HG03139 (cell line): ENCODE results near the gene TENM4.

ENCODE experiments used
- ATAC-seq: cut with Tn5 transposase; IDR thresholded peaks from one replicate; pipeline ENCODE4 v1.9.1; 2021; ENCODE audit not compliant: unreplicated experiment

Gene TENM4

GRCh38 chr11:78876676-78877075, 564.2 kb downstream of the TENM4 start:
- ATAC-seq, result no peak

DNA sequence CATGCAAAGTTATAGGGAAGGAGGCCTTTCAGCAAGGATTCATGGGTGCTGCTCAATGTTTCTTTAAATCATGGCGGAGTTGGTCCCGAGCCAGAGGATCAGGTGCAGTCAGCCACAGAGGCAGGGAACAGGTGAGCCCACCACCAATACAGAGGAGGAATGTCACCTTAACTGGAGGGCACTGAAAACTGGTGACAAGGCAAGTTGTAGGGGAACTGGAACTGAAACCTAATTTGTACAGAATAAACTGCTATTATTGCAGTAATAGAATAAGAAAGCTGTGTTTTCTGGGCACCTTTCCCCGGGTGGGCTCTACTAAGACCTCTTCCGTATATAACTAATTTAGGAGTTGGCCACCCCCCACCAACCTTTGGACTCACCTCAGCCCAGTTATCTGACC, 570.2 kb downstream of the TENM4 start:
- no peak for ATAC-seq

DNA sequence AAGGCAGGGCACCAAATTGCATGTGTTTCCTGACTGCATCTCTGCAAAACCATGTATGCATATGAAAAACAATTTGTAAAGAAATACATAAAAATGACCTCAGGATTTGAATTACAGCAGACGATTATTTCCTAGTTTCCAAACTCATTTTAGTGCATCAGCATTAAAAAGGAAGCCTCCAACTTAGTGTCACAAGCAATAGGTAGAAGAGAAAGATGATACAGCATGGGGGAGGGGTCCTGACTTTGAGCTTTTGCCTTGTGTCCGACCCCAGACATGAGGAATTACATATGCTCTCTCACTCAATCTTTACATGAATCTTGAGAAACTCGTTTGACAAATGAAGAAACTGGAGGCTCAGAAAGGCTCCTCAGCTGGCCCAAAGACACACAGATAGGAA, 571.5 kb downstream of the TENM4 start:
- ATAC-seq, result no peak

DNA sequence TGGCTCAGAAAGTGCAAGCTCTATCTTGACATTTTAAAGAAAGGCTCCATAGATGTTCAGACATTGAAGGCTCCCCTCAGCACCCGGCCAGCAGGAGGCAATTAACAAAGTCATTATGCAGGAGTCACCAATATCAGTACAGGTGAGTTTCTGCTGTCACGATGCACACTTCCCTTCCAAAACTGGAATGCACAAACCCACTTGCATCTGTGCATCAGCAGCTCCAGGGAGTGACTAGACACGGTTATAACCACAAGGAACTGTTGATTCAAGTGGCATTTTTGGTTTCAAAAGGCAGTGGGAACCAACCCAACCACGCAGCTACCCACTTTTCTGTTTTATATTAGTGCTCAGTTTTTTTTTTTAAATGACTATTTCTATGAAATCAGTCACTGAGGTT, 572.3 kb downstream of the TENM4 start:
- ATAC-seq, result no peak

DNA sequence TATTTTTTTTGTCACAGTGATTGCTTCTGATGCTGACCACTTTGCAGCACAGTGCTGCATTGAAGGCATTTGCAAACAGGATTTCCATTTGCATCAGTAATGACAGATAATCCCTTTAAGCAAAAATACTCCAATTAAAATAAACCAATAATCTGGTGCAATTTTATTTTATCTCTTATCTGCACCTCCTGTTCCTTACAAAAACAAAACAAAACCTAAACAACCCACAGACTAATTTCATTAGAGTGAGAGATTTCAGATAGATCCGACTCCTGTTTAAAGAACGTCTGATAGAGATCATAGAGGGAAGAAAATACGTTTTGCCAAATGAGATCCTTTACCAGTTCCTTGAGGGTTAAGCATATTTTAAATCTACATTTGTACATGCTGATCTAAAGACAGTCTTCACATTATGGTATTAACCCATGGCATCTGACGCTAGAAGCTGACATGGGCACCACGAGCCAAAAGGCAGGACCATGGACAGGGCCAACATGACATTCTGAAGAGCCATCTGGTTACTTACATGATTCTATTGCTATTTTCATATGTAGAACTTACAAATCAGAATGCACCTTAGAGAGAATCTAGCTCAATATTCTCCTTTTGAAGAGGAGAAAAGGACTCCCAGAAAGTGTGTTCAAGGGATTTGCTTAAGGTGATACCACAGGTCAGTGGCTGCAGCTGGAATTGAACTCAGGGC, 580.0 kb downstream of the TENM4 start:
- no peak for ATAC-seq

GRCh38 chr11:78857688-78858087, 583.1 kb downstream of the TENM4 start:
- no peak for ATAC-seq

- no peak for ATAC-seq
Measured at GRCh38 chr11:78856211-78856610, 584.6 kb downstream of the TENM4 start.

DNA sequence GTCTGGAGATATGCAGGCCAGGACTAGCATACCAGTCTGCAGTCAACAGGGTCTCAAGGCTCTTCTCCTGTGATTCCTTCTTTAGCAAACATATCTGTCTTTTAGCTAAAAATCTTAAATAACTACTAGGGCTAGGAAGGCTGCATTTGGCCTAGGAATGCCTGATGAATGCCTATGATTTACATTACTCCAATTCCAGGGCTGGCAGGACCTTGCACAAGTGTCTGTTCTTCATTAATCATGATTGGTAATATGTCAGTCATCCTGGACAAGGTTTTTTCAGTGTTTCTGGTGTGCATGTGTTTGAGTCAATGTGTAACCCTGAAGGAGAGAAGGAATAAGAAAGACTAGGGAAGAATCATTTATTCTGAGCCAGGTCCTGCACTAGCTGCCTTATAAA, 585.7 kb downstream of the TENM4 start:
- ATAC-seq, result no peak

DNA sequence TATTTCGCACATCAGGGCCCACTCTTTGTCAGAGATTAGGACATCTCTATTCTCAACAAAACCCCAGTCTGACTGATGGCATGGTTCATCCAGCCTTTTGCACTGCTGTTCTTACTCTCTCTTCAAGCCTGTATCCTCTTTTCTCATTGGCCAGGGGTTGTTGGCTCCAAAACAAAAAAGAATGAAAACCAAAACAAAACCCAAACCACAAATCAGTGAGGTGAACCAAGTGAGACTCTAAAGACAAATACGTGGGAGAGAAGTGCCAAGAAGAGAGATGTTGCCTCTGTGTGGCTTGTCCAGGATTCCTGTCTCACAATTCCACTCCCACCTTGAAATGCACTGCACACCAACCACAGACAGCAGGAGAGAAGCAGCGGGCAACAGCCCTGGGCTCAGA, 587.3 kb downstream of the TENM4 start:
- ATAC-seq, result no peak

- ATAC-seq, result no peak
Measured at GRCh38 chr11:78851878-78852586, 588.8 kb downstream of the TENM4 start.

DNA sequence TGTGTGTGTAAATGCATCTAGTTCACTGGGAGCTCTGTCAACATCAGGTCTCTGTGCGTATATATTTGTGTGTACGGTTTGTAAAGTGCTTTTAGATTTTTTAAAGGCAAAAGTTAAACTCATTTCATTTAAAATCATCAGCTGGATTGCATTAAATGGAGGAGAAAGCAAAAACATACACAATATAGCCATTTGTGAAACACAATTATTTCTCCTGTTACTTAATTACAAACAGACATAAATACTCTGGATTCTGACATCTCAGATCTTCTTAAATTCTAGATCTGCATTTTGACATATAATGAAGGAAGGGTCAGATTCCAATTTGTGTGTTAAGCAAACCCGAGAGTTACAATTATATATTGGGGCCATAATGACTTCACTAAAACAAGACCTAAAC, 590.8 kb downstream of the TENM4 start:
- no peak for ATAC-seq

DNA sequence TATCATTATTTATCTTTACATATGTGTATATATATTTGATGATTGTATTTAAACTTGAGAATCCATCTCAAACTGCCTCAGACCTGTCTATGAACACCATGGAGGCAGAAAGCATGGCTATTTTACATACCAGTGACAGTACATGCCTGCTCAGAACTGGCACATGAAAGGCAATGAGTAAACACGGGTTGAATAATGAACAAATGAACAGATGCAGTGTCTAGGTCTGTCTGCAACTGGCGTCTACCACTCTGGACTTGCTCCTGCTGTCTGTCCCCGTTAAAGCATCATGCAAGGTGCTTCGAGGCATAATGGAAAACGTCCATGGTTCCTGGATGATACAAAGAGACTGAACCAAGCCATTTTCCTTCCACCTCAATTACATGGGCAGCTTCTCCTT, 594.6 kb downstream of the TENM4 start:
- no peak for ATAC-seq

DNA sequence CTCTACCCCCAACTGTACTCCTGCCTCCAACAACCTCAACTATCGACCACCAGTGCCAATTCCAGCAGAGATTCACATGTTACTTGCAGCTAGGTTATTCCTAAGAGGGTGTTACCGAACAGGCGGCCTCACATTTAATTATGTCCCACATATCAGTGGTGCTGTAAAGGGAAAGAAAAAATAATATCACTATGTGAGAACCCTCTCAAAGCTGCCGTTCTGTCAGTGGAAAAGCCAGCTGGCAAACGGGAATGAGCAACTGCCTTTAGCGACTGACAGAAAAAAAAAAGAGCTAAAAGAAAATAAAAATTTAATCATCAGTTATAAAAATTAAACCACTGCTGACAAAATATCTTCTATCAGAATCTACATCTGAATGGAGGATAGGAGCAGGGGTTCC, 595.3 kb downstream of the TENM4 start:
- ATAC-seq, result no peak

DNA sequence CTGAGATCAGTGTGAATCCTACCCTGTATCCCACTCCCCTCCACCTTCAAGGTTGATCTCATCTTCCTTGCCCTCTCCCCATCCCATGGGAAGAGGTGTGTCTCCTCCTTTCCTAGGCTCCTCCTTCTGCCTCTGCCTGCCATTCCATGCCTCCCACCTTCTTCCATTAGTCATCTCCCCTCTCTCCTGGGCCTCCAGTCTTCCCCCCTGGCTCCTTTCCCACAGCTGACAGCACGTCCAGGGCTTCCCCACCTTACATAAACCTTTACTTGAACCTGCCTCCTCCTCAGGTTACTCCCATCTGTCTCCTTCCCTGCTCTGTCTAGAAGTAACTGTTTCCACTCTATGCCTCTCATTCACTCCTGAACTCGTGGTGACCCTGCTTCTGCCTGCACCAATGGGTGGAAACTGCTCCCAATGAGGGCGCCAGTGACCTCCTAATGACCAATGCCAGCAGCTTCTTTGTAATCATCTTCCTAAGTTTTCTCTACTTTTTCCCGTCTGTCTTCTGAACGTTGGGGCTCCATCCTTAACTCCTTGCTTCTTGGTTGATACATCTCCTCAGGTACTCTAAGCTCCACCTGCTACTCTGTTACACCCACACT, 599.3 kb downstream of the TENM4 start:
- no peak for ATAC-seq

DNA sequence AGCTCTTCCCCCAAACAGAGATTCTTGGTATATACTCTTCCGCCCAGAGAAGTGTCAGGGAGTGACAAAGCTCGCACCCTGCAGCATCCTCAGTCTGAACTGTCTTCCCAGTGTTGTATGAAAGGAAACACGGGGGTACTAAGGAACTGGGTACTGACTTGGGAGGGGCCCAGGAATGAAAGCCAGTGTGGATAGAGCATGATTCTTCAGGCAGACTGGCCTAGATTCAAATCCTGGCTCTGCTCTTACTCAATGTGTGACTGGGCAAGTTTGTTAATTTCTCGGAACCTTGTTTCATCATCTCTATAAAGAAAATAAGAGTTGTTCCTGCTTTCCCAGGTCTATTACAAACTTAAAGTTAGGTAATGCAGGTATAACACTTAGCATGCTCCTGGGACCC, 600.2 kb downstream of the TENM4 start:
- ATAC-seq, result no peak

- no peak for ATAC-seq
Measured at GRCh38 chr11:78840200-78840599, 600.6 kb downstream of the TENM4 start.

- ATAC-seq, result no peak
Measured at GRCh38 chr11:78838417-78838816, 602.4 kb downstream of the TENM4 start.

- no peak for ATAC-seq
Measured at GRCh38 chr11:78835646-78836045, 605.2 kb downstream of the TENM4 start.

- no peak for ATAC-seq
Measured at GRCh38 chr11:78834886-78835285, 605.9 kb downstream of the TENM4 start.

DNA sequence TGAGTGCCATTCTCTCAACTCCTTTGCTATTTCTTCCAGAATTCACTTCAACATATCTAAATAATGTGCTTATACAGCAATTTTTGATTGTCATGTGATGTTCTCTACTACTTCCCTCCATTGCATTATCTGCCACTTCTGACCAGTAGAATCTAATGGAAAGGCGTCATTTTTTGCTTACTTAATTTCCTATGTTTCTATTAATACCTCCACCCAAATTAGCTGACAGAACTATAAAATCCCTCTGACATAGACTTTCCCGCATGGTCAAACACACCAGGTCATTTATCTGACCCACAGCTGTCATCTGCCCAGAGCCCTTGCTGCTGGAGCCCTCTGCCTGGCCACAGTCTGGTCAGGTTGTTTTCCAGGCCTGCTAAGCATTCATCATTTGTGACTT, 607.6 kb downstream of the TENM4 start:
- no peak for ATAC-seq

DNA sequence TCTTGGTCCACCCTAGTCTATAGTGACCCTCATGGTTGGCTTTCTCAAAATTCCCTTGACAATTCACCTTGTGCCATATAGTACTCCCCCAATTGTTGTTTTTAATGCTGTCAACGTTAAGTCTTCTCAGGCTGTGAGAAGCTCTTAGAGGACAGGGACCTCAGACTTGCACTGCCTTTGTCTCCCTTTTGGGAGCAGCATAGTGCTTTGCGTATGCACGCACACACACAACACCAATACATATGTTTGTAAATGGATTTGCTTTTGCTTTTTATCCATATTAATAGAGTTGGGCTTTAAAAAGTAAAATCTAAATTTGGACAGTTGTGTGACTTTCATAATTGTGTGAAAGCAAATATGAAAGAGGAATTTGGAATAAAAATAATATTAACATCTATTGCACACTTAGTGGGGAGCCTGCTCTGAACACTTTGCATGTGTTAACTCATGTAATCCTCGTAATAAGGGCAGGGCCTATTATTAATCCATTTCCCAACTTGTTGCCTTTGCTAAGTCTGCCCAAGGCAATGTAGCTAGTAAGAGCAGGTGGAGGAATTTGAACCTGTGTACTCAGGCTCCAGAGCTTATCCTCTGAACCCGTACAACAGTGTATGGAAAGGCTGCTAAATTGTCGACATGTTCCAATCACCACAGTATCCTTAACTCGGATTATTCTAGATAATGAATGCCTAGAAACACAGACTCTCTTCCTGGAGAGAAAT, 608.4 kb downstream of the TENM4 start:
- no peak for ATAC-seq

- ATAC-seq, result no peak
Measured at GRCh38 chr11:78831571-78831970, 609.3 kb downstream of the TENM4 start.
